HT1080 (cell line): ENCODE measurements around the gene NPC2. TPM values are rescaled to one million over a fixed set of nuclear protein-coding genes. Genes with fewer than 3 reads are reported as not detected.

ENCODE experiments used
- DNase-seq: peaks from one replicate; pipeline ENCODE4 v3.0.0-alpha.2; 2015; ENCODE audit warnings: low read depth
- total RNA-seq: library from RNA; depleted of rRNA; stranded (reverse); fragments of >200 nt; shearing (Covaris generic); gene quantifications from 2 replicates; pipeline ENCODE4 v1.2.3, GENCODE V29; 2014

The NPC2 gene
- total RNA-seq, 1 experiment from 2014 or later, result 243 TPM

GRCh38 chr14:74519316-74520074 is 26.4 kb upstream of the NPC2 start:
- DNase-seq, result no peak

DNA sequence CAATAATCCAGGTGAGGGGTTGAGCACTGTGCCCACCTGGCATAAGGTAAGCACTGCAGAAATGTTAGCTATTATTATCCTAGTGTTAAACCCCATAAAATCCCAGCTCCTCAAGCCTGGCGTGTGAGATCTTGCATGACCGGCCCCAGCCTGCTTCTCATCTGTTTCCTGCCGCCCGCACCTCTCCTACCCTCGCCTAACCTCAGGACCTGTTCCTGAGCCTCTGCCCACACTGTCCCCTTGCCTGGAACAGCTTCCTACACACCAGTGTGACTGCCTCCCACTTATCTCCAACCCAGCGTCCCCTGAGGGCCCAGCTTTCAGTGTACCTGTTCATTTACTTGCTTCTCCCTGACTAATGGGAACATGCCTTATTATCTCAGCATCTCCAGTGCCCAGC is 25.1 kb upstream of the NPC2 start:
- DNase-seq, result no peak

- no peak for DNase-seq
Measured at GRCh38 chr14:74517731-74518130, 24.6 kb upstream of the NPC2 start.

DNA sequence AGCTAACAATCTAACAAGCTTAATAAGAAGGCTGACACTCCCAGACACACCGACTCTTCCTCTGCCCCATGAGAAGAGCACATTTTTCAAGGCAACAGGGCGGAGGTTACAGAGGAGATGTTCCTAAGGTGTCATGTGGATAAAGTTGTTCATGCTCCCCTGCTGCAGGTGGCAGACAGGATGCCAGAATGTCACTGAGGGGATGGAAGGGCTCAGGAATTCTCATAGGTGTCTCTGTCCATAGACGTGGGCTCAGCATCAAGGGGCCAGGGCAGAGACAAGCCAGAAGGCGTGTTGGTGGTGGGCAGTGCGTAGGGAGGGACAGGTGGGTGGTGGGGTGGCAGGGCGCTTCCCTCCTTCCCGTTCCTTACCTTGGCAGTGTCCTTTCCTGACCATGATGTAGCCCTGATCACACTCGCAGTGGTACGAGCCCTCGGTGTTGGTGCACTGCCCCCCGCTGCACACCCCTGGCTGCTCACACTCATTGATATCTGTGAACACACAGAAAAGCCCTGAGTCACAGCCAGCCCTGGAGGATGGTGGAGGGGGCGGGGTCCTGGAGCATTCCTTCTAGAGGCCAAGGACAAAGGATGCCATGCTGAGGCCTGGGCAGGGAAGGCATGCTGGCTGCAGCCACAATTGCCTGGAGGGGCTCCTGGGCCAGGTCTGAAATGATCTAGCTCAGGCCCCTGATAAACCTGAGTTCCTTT is 23.5 kb upstream of the NPC2 start:
- no peak for DNase-seq

DNA sequence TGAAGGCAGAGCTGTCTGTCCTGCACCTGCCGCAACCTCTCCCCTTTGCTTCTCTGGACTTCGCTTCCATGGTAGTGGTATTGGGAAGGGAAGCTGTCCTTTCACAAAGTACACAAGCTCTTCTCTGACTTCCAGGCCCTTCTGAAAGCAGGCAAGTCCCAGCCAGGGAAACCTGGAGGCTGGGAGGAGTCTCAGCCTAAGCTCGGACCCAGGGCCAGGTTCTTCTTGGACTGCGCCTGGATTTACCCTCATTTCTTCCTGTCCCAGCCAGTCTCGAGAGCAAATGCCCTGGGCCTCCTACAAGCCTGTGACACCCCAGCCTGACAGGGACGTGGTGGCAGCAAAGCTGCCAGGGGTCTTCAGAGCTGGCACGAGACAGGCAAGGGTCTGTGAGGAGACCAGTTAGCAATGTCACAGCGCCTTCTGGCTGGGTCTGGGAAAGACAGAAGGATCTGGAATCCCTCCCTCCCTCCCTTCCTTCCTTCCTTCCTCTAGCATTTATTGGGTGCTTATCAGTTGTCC is 22.8 kb upstream of the NPC2 start:
- DNase-seq, result no peak

- peak; percentile 30 for DNase-seq
Measured at GRCh38 chr14:74514471-74514941, 21.4 kb upstream of the NPC2 start.

DNA sequence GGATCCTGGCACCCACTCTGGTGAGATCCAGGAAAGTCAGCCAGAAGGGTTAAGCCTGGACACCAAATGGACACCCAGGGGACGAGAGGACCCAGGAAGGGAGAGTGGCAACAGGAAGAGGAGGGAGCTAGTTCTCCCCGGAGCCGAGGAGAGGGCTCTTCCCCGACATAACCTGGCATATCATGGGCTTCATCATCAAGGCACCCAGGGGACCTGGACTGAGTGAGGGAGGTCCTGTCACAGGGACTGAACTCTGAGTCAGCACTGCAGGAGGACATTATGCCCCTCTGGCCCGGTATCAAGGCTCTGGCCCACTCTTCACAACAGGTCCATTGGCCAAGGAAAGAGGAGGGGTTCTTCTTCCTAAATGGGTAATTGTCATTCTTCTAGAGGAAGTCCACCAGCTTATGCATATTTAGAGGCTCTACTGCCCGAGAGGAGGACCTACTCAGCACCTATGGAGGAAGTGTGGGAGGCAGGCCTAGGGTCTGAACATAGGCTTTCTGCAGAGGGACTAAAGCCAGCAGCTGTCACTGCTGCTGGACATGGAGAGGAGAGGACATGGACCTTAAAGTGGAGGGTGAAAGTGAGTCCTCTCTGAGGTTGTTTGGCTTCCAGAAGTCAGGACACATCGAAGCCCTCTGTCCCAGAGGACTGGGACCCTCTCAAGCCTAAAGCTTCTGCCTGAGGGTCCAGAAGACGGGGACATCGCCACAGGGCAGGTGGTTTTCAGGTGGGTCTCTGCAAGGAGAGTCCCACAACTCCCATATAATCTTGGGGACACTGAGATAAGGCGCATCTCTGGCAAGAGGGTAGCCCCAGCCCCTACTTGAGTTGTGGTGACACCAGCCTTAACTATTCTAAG is 19.1 kb upstream of the NPC2 start:
- no peak for DNase-seq

- peak; percentile 68 for DNase-seq
Measured at GRCh38 chr14:74510959-74511409, 17.9 kb upstream of the NPC2 start.

DNA sequence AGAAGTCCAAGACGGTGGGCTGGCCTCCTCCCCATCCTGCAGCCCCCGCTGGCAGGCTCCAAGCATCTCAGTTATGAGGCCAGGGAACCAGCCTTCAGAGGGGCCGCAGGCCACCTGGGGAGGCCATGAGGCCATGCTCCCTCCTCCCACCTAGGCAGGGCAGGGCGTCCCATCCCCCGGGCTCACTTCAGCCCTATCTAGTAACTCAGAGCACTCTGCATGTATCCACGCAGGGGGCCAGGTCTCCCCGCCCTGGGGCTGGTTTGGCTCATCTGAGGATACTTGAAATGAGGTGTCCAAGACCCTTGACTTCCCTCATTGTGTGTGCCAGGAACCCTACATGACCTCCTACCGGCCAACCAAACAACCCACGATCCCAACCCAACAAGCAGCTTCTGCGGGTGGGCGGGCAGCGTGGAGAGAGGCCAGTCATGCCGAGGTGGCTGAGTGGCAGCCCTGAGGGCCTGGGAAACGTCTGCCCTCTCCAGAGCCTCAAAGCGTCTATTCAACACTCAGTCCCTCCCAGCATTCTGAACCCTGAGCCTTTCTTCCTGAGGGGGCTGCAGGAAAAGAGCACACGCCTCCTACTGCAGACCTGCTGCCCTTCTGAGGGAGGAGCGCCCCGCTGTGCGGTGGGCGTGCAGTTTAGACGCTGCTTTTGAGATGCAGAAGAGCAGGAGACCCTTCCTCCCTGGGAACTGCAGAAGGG is 17.3 kb upstream of the NPC2 start:
- peak; percentile 43 for DNase-seq

DNA sequence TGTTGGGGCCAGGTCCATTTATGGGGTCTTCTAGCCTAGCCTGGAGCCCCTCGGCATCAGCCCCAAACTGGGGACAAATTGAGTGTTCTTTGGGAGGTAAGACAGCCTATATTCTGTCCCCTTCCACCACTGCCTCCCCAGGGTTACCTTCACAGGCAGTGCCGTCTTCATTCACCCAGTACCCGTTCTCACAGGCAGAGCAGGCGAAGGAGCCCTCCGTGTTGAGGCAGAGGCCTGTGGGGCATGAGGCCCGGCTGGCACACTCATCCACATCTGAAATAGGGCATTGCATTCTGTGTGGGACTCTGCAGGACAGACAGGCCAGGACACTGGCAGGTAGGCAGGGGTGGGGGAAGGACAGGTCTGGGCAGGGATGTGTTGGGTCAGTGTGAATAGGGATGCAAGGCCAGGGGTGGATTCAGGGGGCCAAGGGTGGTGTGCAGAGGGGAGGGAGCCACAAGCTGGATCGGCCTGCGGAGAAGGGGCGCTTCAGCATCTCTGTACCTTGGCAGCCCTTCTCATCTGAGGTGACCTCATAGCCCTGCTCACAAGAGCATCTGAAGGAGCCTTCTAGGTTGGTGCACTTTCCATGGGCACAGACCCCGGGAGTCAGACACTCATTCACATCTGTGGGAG is 16.6 kb upstream of the NPC2 start:
- no peak for DNase-seq

- DNase-seq, result no peak
Measured at GRCh38 chr14:74508844-74509428, 15.8 kb upstream of the NPC2 start.

GRCh38 chr14:74508292-74508731 is 15.2 kb upstream of the NPC2 start:
- no peak for DNase-seq

- DNase-seq, result no peak
Measured at GRCh38 chr14:74507840-74508239, 14.7 kb upstream of the NPC2 start.

DNA sequence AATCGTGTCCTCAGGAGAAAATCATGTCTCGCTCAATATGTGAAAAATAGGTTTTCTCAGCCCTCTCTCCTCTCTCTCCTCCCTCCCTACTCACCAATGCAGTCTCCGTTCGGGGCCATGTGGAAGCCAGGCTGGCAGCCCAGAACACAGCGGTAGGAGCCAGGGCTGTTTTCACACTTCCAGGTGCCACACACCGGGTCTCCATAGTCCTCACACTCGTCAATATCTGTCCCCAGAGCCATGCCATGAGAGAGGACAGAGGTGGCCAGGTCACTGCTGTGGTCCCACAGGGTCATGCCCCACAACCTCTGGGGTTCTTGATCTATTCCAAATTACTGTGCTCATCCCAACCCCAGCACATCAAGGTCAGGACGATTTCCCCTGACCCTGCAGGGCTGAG is 14.0 kb upstream of the NPC2 start:
- no peak for DNase-seq

GRCh38 chr14:74506411-74506851 is 13.3 kb upstream of the NPC2 start:
- DNase-seq, result no peak

GRCh38 chr14:74505831-74506230 is 12.7 kb upstream of the NPC2 start:
- DNase-seq, result no peak

DNA sequence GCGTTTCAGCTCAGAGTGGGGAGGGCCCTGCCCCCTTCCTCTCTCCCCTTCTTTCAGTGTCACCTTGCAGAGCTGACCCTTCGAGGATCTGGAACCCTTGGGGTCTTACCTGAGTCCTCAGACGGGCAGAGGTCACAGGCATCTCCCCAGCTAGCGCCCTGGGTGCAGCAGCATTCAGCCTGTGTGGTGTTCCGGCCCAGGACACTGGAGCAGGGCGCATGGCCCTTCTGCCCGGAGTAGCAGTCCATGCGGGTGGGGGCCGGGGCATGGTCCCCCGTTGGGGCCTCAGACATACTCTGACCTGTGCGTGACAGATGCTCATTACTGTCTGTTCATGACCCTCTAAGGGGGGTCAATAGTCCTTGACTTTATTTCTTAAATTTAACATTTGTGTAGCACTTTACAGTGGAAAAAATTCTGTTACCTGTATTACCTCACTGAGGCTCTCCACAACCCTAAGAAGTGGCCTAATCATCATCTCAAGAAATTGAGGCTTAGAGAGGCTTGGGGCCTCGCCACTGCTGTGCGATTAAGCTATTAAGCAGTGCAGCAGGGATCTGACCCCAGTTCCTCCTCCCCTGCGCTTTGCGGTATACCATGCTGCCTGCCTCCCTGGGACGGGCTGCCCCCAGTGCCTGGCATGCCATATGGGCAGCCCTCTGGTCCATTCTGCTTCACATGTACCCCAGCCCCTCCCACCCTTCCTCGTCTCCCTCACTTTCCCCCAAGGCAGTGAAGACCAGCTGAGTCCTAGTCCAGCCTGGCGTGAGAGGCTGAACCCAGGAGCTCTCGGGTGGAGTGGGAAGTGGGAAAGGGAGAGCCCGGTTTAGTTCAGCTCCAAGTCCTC is 12.0 kb upstream of the NPC2 start:
- DNase-seq, result no peak

GRCh38 chr14:74504412-74504811 is 11.3 kb upstream of the NPC2 start:
- DNase-seq, result no peak

- DNase-seq, result no peak
Measured at GRCh38 chr14:74503938-74504335, 10.8 kb upstream of the NPC2 start.
